Ecto neural progenitor cell (in vitro differentiated cells): Measurements from ENCODE around the gene SMPD3.
"Not testable (repeated sequence)": the region's sequence is repeated elsewhere in the genome, so short reads cannot be mapped to it uniquely, and the experiment has no call there.

Experiments used
- DNase-seq: peaks from one replicate; pipeline ENCODE4 v3.0.0-alpha.2; 2018; ENCODE audit warnings: low spot score

The SMPD3 gene

GRCh38 chr16:68448360-68448970 is at the start of gene SMPD3:
SMPD3 (minus strand) TSS chr16:68448508; CDS start chr16:68372181, 76,327 bp downstream.
- peak; percentile 100 for DNase-seq

- no peak for DNase-seq
These were observed 48.4 kb upstream of the SMPD3 start for GRCh38 chr16:68496689-68497088.

GRCh38 chr16:68494261-68494660 is 46.0 kb upstream of the SMPD3 start:
- not testable (repeated sequence) for DNase-seq

- DNase-seq: no peak
These were observed 45.2 kb upstream of the SMPD3 start for GRCh38 chr16:68493412-68494070.

GRCh38 chr16:68492543-68493411 is 44.5 kb upstream of the SMPD3 start:
- no peak for DNase-seq

- DNase-seq: no peak
These were observed 43.8 kb upstream of the SMPD3 start for GRCh38 chr16:68492151-68492542.

GRCh38 chr16:68491576-68491950 is 43.3 kb upstream of the SMPD3 start:
- DNase-seq: no peak

- no peak for DNase-seq
These were observed 42.7 kb upstream of the SMPD3 start for GRCh38 chr16:68490829-68491575.

GRCh38 chr16:68490358-68490757 is 42.0 kb upstream of the SMPD3 start:
- no peak for DNase-seq

- DNase-seq: no peak
These were observed 40.2 kb upstream of the SMPD3 start for GRCh38 chr16:68488554-68488953.

GRCh38 chr16:68487669-68488068 is 39.4 kb upstream of the SMPD3 start:
- DNase-seq: no peak

- no peak for DNase-seq
These were observed 38.9 kb upstream of the SMPD3 start for GRCh38 chr16:68487203-68487514.

- DNase-seq: no peak
These were observed 38.3 kb upstream of the SMPD3 start for GRCh38 chr16:68486502-68487202.

- no peak for DNase-seq
These were observed 33.3 kb upstream of the SMPD3 start for GRCh38 chr16:68481636-68482035.

GRCh38 chr16:68480084-68480995 is 32.0 kb upstream of the SMPD3 start:
- DNase-seq: no peak

GRCh38 chr16:68479271-68479670 is 31.0 kb upstream of the SMPD3 start:
- DNase-seq: no peak

GRCh38 chr16:68478526-68479250 is 30.4 kb upstream of the SMPD3 start:
- no peak for DNase-seq

GRCh38 chr16:68475071-68475470 is 26.8 kb upstream of the SMPD3 start:
- DNase-seq: no peak

- DNase-seq: no peak
These were observed 25.2 kb upstream of the SMPD3 start for GRCh38 chr16:68473358-68474070.
